Lower lobe of right lung (tissue), 2 donors: Measurements from ENCODE around the gene SH3PXD2A. TPM values are rescaled to one million over a fixed set of nuclear protein-coding genes. Genes with fewer than 3 reads are reported as not detected.

Experiments used
- ATAC-seq, 2 donors: fragments of 200-7000 bp; cut with Tn5 transposase; one replicate each; pipeline ENCODE4 v1.9.1; 2020 to 2022; ENCODE audit warnings: mild to moderate bottlenecking in 2 of 2, moderate library complexity in 2 of 2
- DNase-seq: peaks from one replicate; pipeline ENCODE4 v3.0.0-alpha.2; 2020
- H3K27ac ChIP-seq: fragments of 200-600 bp; one replicate; pipeline ENCODE4 v1.8.0; 2022
- H3K27me3 ChIP-seq: fragments of 200-600 bp; one replicate; pipeline ENCODE4 v1.8.0; 2022; ENCODE audit warnings: low read depth
- H3K36me3 ChIP-seq: fragments of 200-600 bp; one replicate; pipeline ENCODE4 v1.8.0; 2022; ENCODE audit warnings: mild to moderate bottlenecking
- H3K4me1 ChIP-seq: fragments of 200-600 bp; one replicate; pipeline ENCODE4 v1.8.0; 2022
- H3K4me3 ChIP-seq: fragments of 200-600 bp; one replicate; pipeline ENCODE4 v1.8.0; 2022; ENCODE audit warnings: mild to moderate bottlenecking
- H3K9me3 ChIP-seq: fragments of 200-600 bp; one replicate; pipeline ENCODE4 v1.8.0; 2022
- intact Hi-C: fragments of 100-400 bp; cut with DNase I; formaldehyde crosslinking; loops from one replicate; pipeline ENCODE4 v1.11.0; 2022
- total RNA-seq: library from RNA; stranded (reverse); fragmentation: NEBNext Ultra II Directional; extraction: Animal tissue kit (Norgen Biotek cat#: 25700); gene quantifications from one replicate; pipeline ENCODE4 v1.2.1, GENCODE V29; 2021
- TF ChIP-seq, protein P1 (sequence below): fragments of 200-600 bp; IDR thresholded peaks from one replicate; pipeline ENCODE4 v1.8.0; 2022; ENCODE audit warnings: antibody characterized with exemption, mild to moderate bottlenecking
- donor health status: DM: no; HTN: yes; CAD: no; lungs with severe emphysema.

The SH3PXD2A gene
- total RNA-seq, 1 donor from 2014 or later = 34.8 TPM

DNA sequence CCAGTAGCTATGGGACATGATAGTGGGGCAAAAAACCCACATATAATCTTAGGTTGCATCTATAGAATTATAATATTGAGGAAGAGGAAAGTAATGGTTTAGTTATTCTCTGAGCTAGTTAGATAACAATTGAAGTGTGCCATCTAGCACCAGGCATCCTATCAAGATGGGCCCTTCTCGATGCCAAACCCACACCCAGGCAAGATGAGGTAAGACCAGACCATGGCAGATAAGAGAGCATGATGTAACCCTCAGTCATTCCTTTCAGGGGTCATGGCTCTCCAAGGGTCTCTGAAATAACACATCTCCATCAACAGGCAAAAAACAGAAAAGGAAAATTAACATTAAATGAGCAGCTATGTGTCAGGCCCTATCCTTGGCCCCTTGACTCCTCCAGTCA, 128.7 kb downstream of the SH3PXD2A start:
- no peak overlapping the region for H3K27ac ChIP-seq
- no peak for ATAC-seq
- TF ChIP-seq, protein P1, sequence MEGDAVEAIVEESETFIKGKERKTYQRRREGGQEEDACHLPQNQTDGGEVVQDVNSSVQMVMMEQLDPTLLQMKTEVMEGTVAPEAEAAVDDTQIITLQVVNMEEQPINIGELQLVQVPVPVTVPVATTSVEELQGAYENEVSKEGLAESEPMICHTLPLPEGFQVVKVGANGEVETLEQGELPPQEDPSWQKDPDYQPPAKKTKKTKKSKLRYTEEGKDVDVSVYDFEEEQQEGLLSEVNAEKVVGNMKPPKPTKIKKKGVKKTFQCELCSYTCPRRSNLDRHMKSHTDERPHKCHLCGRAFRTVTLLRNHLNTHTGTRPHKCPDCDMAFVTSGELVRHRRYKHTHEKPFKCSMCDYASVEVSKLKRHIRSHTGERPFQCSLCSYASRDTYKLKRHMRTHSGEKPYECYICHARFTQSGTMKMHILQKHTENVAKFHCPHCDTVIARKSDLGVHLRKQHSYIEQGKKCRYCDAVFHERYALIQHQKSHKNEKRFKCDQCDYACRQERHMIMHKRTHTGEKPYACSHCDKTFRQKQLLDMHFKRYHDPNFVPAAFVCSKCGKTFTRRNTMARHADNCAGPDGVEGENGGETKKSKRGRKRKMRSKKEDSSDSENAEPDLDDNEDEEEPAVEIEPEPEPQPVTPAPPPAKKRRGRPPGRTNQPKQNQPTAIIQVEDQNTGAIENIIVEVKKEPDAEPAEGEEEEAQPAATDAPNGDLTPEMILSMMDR = no peak
- H3K4me3 ChIP-seq = no peak overlapping the region
- H3K4me1 ChIP-seq = no peaks in the 10 kb centered on the region
- DNase-seq = no peak
- no peaks in the 10 kb centered on the region for H3K27me3 ChIP-seq
- no peaks in the 10 kb centered on the region for H3K9me3 ChIP-seq
- peaks cover 16% of the 10 kb centered on the region for H3K36me3 ChIP-seq
- intact Hi-C loops = no loop called here

DNA sequence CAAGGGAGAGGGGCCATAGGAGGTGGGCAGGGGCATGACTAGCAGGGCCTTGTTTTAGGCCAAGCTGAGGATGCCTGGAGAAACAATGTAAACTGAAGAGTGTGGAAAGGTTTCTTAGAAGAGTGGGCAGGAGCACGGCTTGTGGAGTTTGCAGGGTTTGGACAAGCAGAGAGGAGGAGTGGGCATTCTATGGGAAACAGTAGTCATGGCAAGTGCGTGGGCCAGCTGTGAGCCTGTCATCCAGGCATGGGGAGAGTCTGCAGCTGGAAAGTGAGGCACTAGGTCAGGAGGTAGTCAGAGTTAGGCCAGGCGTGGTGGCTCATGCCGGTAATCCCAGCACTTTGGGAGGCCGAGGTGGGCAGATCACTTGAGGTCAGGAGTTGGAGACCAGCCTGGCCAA, 130.1 kb downstream of the SH3PXD2A start:
- no peak overlapping the region for H3K27ac ChIP-seq
- H3K4me3 ChIP-seq = no peak overlapping the region
- no peaks in the 10 kb centered on the region for H3K9me3 ChIP-seq
- no peaks in the 10 kb centered on the region for H3K4me1 ChIP-seq
- intact Hi-C loops = no loop called here
- DNase-seq = no peak
- ATAC-seq = no peak
- TF ChIP-seq, protein P1 = no peak
- H3K27me3 ChIP-seq = no peaks in the 10 kb centered on the region
- H3K36me3 ChIP-seq = peaks cover 26% of the 10 kb centered on the region

DNA sequence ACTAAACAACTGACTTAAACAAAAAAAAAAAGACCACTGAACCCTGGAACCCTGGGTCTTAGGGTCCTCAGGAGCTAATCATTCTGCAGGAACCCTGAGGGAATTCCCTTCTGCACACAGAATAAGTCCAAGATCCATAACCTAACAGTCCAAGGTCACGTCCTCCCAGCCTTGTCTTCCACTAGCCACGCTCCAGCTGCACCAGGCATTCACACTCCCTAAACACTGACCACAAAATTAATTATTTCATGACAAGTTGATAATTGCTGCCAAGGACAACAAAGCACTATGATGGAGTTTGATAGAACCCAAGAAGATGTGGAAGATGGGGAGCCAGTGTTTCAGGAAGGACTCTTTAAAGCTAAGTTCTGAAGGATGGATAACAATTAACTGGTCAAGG, 130.6 kb downstream of the SH3PXD2A start:
- TF ChIP-seq, protein P1 = no peak
- no peak overlapping the region for H3K4me3 ChIP-seq
- no peaks in the 10 kb centered on the region for H3K4me1 ChIP-seq
- H3K27ac ChIP-seq = no peak overlapping the region
- H3K27me3 ChIP-seq = no peaks in the 10 kb centered on the region
- intact Hi-C loops = no loop called here
- DNase-seq = no peak
- no peaks in the 10 kb centered on the region for H3K9me3 ChIP-seq
- H3K36me3 ChIP-seq = peaks cover 26% of the 10 kb centered on the region
- ATAC-seq = no peak

DNA sequence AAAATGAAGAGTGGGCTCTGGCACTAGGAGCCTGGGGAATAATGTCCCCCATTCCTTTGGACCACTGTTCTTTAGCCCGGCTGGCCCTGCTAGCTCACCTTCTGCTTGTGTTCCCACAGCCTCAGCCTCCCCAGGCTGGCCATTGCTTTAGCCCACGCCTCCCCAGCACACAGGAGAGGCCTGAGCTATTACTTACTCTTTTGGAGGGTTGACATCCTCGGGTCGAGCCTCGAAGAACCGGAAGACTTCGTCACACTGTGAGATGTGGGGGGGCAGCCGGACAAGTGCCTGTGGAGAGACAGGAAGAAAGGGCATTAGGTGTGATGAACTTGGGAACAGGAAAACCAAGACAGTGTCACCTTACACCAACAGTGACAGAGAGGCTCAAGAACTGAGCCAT, 131.3 kb downstream of the SH3PXD2A start:
- intact Hi-C loops = no loop called here
- H3K36me3 ChIP-seq = peaks cover 26% of the 10 kb centered on the region
- H3K9me3 ChIP-seq = no peaks in the 10 kb centered on the region
- TF ChIP-seq, protein P1 = no peak
- ATAC-seq (no peak), DNase-seq (no peak)
- H3K27ac ChIP-seq = no peak overlapping the region
- no peaks in the 10 kb centered on the region for H3K4me1 ChIP-seq
- H3K27me3 ChIP-seq = no peaks in the 10 kb centered on the region
- H3K4me3 ChIP-seq = no peak overlapping the region

DNA sequence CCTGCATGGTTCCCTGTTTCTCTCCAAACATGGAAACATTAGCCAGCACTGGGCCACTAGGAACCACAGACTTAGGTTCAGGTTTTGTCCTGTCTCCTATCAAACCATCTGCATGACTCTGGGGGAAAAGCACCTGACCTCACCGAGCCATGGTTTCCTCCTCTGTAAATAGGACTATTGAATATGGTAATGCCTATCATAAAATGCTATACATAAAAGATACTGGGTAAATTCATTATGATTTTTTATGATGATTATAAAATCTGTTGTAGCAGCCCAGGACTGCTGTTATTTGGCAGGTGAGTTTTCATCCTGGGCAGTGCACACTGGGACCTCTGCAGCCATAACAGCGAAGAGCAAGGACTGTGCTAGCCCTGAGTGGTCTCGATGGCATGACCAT, 131.8 kb downstream of the SH3PXD2A start:
- no peak for DNase-seq
- Histone ChIP-seq H3K27ac (no peak overlapping the region), H3K9me3 (no peaks in the 10 kb centered on the region), H3K36me3 (peaks cover 26% of the 10 kb centered on the region), H3K4me1 (no peaks in the 10 kb centered on the region), H3K27me3 (no peaks in the 10 kb centered on the region), H3K4me3 (no peak overlapping the region)
- TF ChIP-seq, protein P1 = no peak
- intact Hi-C loops = no loop called here
- ATAC-seq = no peak

DNA sequence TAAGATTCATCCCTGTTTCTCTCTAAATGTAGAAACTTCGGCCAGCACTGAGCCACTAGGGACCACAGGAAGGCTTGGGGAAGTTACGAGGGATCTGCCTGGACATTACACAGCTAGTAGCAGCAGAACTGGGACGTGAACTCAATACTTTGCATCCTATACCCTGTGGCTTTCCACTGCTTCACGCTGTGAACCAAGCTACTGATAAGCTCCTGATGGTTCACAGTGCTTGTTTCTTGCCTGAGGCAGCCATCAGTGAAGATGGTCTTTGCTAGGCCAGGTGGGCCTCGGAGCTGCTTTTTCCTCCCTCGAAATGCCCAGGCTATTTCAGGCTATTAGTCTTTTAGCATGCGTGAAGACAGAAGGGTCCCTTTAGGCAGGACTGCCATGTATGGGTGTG, 132.7 kb downstream of the SH3PXD2A start:
- no peak overlapping the region for H3K4me3 ChIP-seq
- DNase-seq (no peak), ATAC-seq (no peak)
- intact Hi-C loops = no loop called here
- peaks cover 26% of the 10 kb centered on the region for H3K36me3 ChIP-seq
- H3K27me3 ChIP-seq = no peaks in the 10 kb centered on the region
- no peaks in the 10 kb centered on the region for H3K9me3 ChIP-seq
- TF ChIP-seq, protein P1 = no peak
- no peaks in the 10 kb centered on the region for H3K4me1 ChIP-seq
- no peak overlapping the region for H3K27ac ChIP-seq
